NCI-H524 treated with DMSO at 0.1 percent for 48 hours (cell line): ENCODE results near the gene EHD4.

Experiments
- DNase-seq: peaks from one replicate; lab custom pipeline; 2025; lab: John Stamatoyannopoulos, UW

EHD4 gene

GRCh38 chr15:41881086-41881485 lies 91.3 kb downstream of the EHD4 start:
- no peak for DNase-seq

GRCh38 chr15:41880156-41880877 lies 92.0 kb downstream of the EHD4 start:
- no peak for DNase-seq

- DNase-seq: no peak
These were observed 93.0 kb downstream of the EHD4 start for GRCh38 chr15:41879321-41879845.

GRCh38 chr15:41878355-41878699 lies 94.0 kb downstream of the EHD4 start:
- DNase-seq: no peak

- no peak for DNase-seq
These were observed 94.6 kb downstream of the EHD4 start for GRCh38 chr15:41877631-41878354.

GRCh38 chr15:41876689-41877088 lies 95.7 kb downstream of the EHD4 start:
- DNase-seq: no peak

GRCh38 chr15:41876007-41876406 lies 96.3 kb downstream of the EHD4 start:
- DNase-seq: no peak

- DNase-seq: no peak
These were observed 97.6 kb downstream of the EHD4 start for GRCh38 chr15:41874736-41875135.

- no peak for DNase-seq
These were observed 98.6 kb downstream of the EHD4 start for GRCh38 chr15:41873711-41874110.

GRCh38 chr15:41872166-41872747 lies 100.1 kb downstream of the EHD4 start:
- DNase-seq: no peak

GRCh38 chr15:41871175-41871905 lies 101.0 kb downstream of the EHD4 start:
- DNase-seq: no peak

GRCh38 chr15:41870689-41871081 lies 101.7 kb downstream of the EHD4 start:
- no peak for DNase-seq

GRCh38 chr15:41869770-41870688 lies 102.3 kb downstream of the EHD4 start:
- no peak for DNase-seq

GRCh38 chr15:41868321-41868720 lies 104.0 kb downstream of the EHD4 start:
- no peak for DNase-seq

- no peak for DNase-seq
These were observed 105.3 kb downstream of the EHD4 start for GRCh38 chr15:41866872-41867579.

- no peak for DNase-seq
These were observed 106.1 kb downstream of the EHD4 start for GRCh38 chr15:41866263-41866703.

- no peak for DNase-seq
These were observed 106.8 kb downstream of the EHD4 start for GRCh38 chr15:41865490-41866055.

- DNase-seq: no peak
These were observed 109.7 kb downstream of the EHD4 start for GRCh38 chr15:41862515-41863116.

GRCh38 chr15:41861736-41862356 lies 110.5 kb downstream of the EHD4 start:
- DNase-seq: no peak
